Tibial nerve (tissue), 4 donors: ENCODE data around the gene UFM1.

ENCODE experiments used
- CTCF ChIP-seq, 5 experiments: fragments of 200-600 bp in 3 of 5; fragments of 450-650 bp in 2 of 5; sonication (generic) in 3 of 5; IDR thresholded peaks; one replicate each; pipeline ENCODE4 v1.5.1; 2016 to 2019; ENCODE audit warnings: antibody characterized with exemption in 5 of 5, mild to moderate bottlenecking in 3 of 5, moderate library complexity in 2 of 5
- EP300 ChIP-seq, 2 donors: sonication (generic); formaldehyde crosslinking; IDR thresholded peaks; one replicate each; pipeline ENCODE4 v1.6.1; 2017; ENCODE audit warnings: antibody characterized with exemption in 2 of 2, mild to moderate bottlenecking in 1 of 2
- POLR2A ChIP-seq, 2 donors: fragments of 450-650 bp; IDR thresholded peaks; one replicate each; pipeline ENCODE4 v1.6.1; 2017; ENCODE audit warnings: antibody characterized with exemption in 2 of 2, mild to moderate bottlenecking in 2 of 2, moderate library complexity in 2 of 2

- TF ChIP-seq EP300 (IDR thresholded peaks at IDR 0.05) (no peak), CTCF (IDR thresholded peaks at IDR 0.05) (no peak), POLR2A (IDR thresholded peaks at IDR 0.05) (no peak)
Measured at GRCh38 chr13:38372820-38373383, 23.3 kb downstream of the UFM1 start.
